Endodermal cell (in vitro differentiated cells): ENCODE data around the gene FIZ1. TPM values are rescaled to one million over a fixed set of nuclear protein-coding genes. Genes with fewer than 3 reads are reported as not detected.

Source experiments
- DNase-seq: peaks from one replicate; pipeline ENCODE4 v3.0.0-alpha.2; 2017
- H3K27ac ChIP-seq: 2 replicates; pipeline ENCODE4 v1.5.1; 2013; ENCODE audit warnings: mild to moderate bottlenecking, low read depth, low read length, moderate library complexity
- H3K27me3 ChIP-seq: 2 replicates; pipeline ENCODE4 v1.6.1; 2013; ENCODE audit warnings: mild to moderate bottlenecking, low read length, moderate library complexity; ENCODE audit not compliant: insufficient read depth, control insufficient read depth, poor library complexity, severe bottlenecking
- H3K36me3 ChIP-seq: 2 replicates; pipeline ENCODE4 v1.7.0; 2013; ENCODE audit warnings: mild to moderate bottlenecking, low read length, moderate library complexity; ENCODE audit not compliant: control insufficient read depth, insufficient read depth
- H3K4me1 ChIP-seq: one replicate; pipeline ENCODE4 v1.7.0; 2013; ENCODE audit warnings: low read length; ENCODE audit not compliant: control insufficient read depth, insufficient read depth
- H3K4me3 ChIP-seq: 2 replicates; pipeline ENCODE4 v1.5.1; 2013; ENCODE audit warnings: mild to moderate bottlenecking, low read length, moderate library complexity
- H3K9ac ChIP-seq: 2 replicates; pipeline ENCODE4 v1.6.1; 2013; ENCODE audit warnings: mild to moderate bottlenecking, low read length, moderate library complexity; ENCODE audit not compliant: poor library complexity, severe bottlenecking; ENCODE audit errors: extremely low read depth
- H3K9me3 ChIP-seq: 2 replicates; pipeline ENCODE4 v1.6.1; 2013; ENCODE audit warnings: mild to moderate bottlenecking, low read length, moderate library complexity; ENCODE audit not compliant: control insufficient read depth
- H3K27ac Mint-ChIP-seq: 2 replicates; pipeline ENCODE4 v1.8.0; 2020; ENCODE audit warnings: mixed read lengths
- H3K27me3 Mint-ChIP-seq: 2 replicates; pipeline ENCODE4 v1.8.0; 2021; ENCODE audit warnings: mild to moderate bottlenecking, mixed read lengths; ENCODE audit not compliant: insufficient read depth
- H3K36me3 Mint-ChIP-seq: 2 replicates; pipeline ENCODE4 v1.8.0; 2020; ENCODE audit warnings: low read depth, mixed read lengths
- H3K4me1 Mint-ChIP-seq: 2 replicates; pipeline ENCODE4 v1.8.0; 2020; ENCODE audit warnings: mixed read lengths
- H3K4me3 Mint-ChIP-seq: 2 replicates; pipeline ENCODE4 v1.8.0; 2020; ENCODE audit warnings: mild to moderate bottlenecking, moderate library complexity, mixed read lengths
- H3K9me3 Mint-ChIP-seq: 2 replicates; pipeline ENCODE4 v1.8.0; 2020; ENCODE audit warnings: mild to moderate bottlenecking, mixed read lengths
- CTCF ChIP-seq: fragments of 200-600 bp; sonication (generic); conservative IDR thresholded peaks from 2 replicates; pipeline ENCODE4 v1.5.0; 2021; ENCODE audit warnings: antibody characterized with exemption, mild to moderate bottlenecking
- WGBS, 2 experiments: methylation state at CpG; one replicate each; pipeline versions ENCODE4 v1.1.5 to v1.1.7; 2013; ENCODE audit warnings: missing lambda C conversion rate in 2 of 2, mixed read lengths in 1 of 2; ENCODE audit not compliant: insufficient coverage in 1 of 2, insufficient read length in 1 of 2; 5-methylcytosine and 5-hydroxymethylcytosine counted together
- total RNA-seq, 2 donors: library from RNA; stranded (reverse); fragmentation: NEBNext Ultra II Directional in 1 of 2; extraction: Animal tissue kit (Norgen Biotek cat#: 25700) in 1 of 2; gene quantifications; 2 replicates in 1 of 2; 3 replicates in 1 of 2; pipeline ENCODE4 v1.2.1, GENCODE V29; 2021

FIZ1 gene
- total RNA-seq, 2 donors from 2014 or later, result 19.7 to 21.1 TPM

GRCh38 chr19:55622242-55622969 lies 23.1 kb upstream of the FIZ1 start:
- Mint-ChIP-seq H3K36me3 (peaks cover 15% of the 10 kb centered on the region), H3K27me3 (peaks cover 2% of the 10 kb centered on the region), H3K9me3 (no peaks in the 10 kb centered on the region), H3K4me1 (peaks cover 2% of the 10 kb centered on the region), H3K4me3 (no peak overlapping the region), H3K27ac (no peak overlapping the region)
- no peak overlapping the region for H3K27ac ChIP-seq
- H3K4me3 ChIP-seq, result no peak overlapping the region
- no peaks in the 10 kb centered on the region for H3K27me3 ChIP-seq
- TF ChIP-seq CTCF, result no peak
- H3K36me3 ChIP-seq, result peaks cover 18% of the 10 kb centered on the region
- no peak overlapping the region for H3K9ac ChIP-seq
- no peak for DNase-seq
- H3K4me1 ChIP-seq, result no peaks in the 10 kb centered on the region
- H3K9me3 ChIP-seq, result no peaks in the 10 kb centered on the region
- 96 to 98% methylated on average over 28 to 40 of the region's 40 CpGs for WGBS, 2 experiments

GRCh38 chr19:55621673-55622231 lies 22.4 kb upstream of the FIZ1 start:
- Histone ChIP-seq H3K27me3 (no peaks in the 10 kb centered on the region), H3K36me3 (peaks cover 20% of the 10 kb centered on the region), H3K9ac (no peak overlapping the region), H3K27ac (no peak overlapping the region), H3K9me3 (no peaks in the 10 kb centered on the region), H3K4me3 (no peak overlapping the region), H3K4me1 (no peaks in the 10 kb centered on the region)
- H3K9me3 Mint-ChIP-seq, result no peaks in the 10 kb centered on the region
- H3K36me3 Mint-ChIP-seq, result peaks cover 21% of the 10 kb centered on the region
- no peak overlapping the region for H3K4me3 Mint-ChIP-seq
- no peak overlapping the region for H3K27ac Mint-ChIP-seq
- WGBS, 2 experiments, result 96 to 97% methylated on average over 29 to 54 of the region's 55 CpGs
- TF ChIP-seq CTCF, result no peak
- H3K27me3 Mint-ChIP-seq, result no peaks in the 10 kb centered on the region
- H3K4me1 Mint-ChIP-seq, result peaks cover 2% of the 10 kb centered on the region
- no peak for DNase-seq

GRCh38 chr19:55621205-55621672 lies 21.9 kb upstream of the FIZ1 start:
- DNase-seq, result no peak
- no peak overlapping the region for H3K9ac ChIP-seq
- peaks cover 24% of the 10 kb centered on the region for H3K36me3 Mint-ChIP-seq
- H3K27me3 Mint-ChIP-seq, result no peaks in the 10 kb centered on the region
- H3K4me3 Mint-ChIP-seq, result no peak overlapping the region
- no peak overlapping the region for H3K4me3 ChIP-seq
- no peak for TF ChIP-seq CTCF
- no peaks in the 10 kb centered on the region for H3K9me3 Mint-ChIP-seq
- H3K36me3 ChIP-seq, result peaks cover 20% of the 10 kb centered on the region
- 96 to 98% methylated on average over 8 to 9 of the region's 9 CpGs for WGBS, 2 experiments
- no peaks in the 10 kb centered on the region for H3K27me3 ChIP-seq
- no peak overlapping the region for H3K27ac ChIP-seq
- H3K9me3 ChIP-seq, result no peaks in the 10 kb centered on the region
- no peaks in the 10 kb centered on the region for H3K4me1 ChIP-seq
- H3K27ac Mint-ChIP-seq, result no peak overlapping the region
- H3K4me1 Mint-ChIP-seq, result peaks cover 2% of the 10 kb centered on the region
